ENCODE results near the gene CTTNBP2.

- no peak for TF ChIP-seq TAF1 (IDR thresholded peaks at IDR 0.05; ENCODE audit: borderline replicate concordance, low read depth, low read length)
- no peak for TF ChIP-seq CTCF (IDR thresholded peaks at IDR 0.05)
- no peak for TF ChIP-seq TEAD4 (IDR thresholded peaks at IDR 0.05; ENCODE audit: borderline replicate concordance, insufficient read depth)
- TF ChIP-seq JUND (IDR thresholded peaks at IDR 0.05) = no peak
- TF ChIP-seq GABPA (IDR thresholded peaks at IDR 0.05; ENCODE audit: low read depth) = no peak
- no peak for TF ChIP-seq REST (IDR thresholded peaks at IDR 0.05; ENCODE audit: low read depth, low read length)
- no peak for TF ChIP-seq RCOR1 (IDR thresholded peaks at IDR 0.05; ENCODE audit: low read length)
- no peak for TF ChIP-seq USF2 (IDR thresholded peaks at IDR 0.05; ENCODE audit: borderline replicate concordance, low read depth, low read length)
- TF ChIP-seq POLR2AphosphoS5 (IDR thresholded peaks at IDR 0.05; ENCODE audit: low read depth, low read length) = no peak
- TF ChIP-seq RXRA (IDR thresholded peaks at IDR 0.05; ENCODE audit: borderline replicate concordance, low read depth) = no peak
- no peak for TF ChIP-seq SMC3 (IDR thresholded peaks at IDR 0.05; ENCODE audit: low read depth, low read length)
- no peak for TF ChIP-seq YY1 (IDR thresholded peaks at IDR 0.05; ENCODE audit: low read depth)
- TF ChIP-seq EP300 (IDR thresholded peaks at IDR 0.05; ENCODE audit: borderline replicate concordance in 1 of 2, low read depth in 1 of 2, low read length in 1 of 2) = no peak
Observed at GRCh38 chr7:117762055-117762454, 111.2 kb downstream of the CTTNBP2 start.
